Liver (tissue), 3 donors: Measurements from ENCODE around the gene CAMKMT.

Source experiments
- GABPA ChIP-seq, 2 donors: IDR thresholded peaks in 1 of 2; conservative IDR thresholded peaks in 1 of 2; 2 replicates each; pipeline ENCODE4 v1.6.1; 2016; ENCODE audit warnings: antibody characterized with exemption in 2 of 2, mild to moderate bottlenecking in 1 of 2, moderate library complexity in 1 of 2
- RAD21 ChIP-seq, 2 donors: IDR thresholded peaks; 2 replicates each; pipeline ENCODE4 v1.6.1; 2016; ENCODE audit warnings: antibody characterized with exemption in 2 of 2, mild to moderate bottlenecking in 2 of 2
- TAF1 ChIP-seq: conservative IDR thresholded peaks from 2 replicates; pipeline ENCODE4 v1.6.1; 2016; ENCODE audit warnings: antibody characterized with exemption, mild to moderate bottlenecking
- TF ChIP-seq, protein P1 (sequence below): fragments of 150-350 bp; IDR thresholded peaks from 2 replicates; pipeline ENCODE4 v1.5.1; 2017; ENCODE audit warnings: improper control_type of control experiment, low read depth, low read length; ENCODE audit not compliant: missing input control
- donor health status: healthy.
- donor health status: healthy.

DNA sequence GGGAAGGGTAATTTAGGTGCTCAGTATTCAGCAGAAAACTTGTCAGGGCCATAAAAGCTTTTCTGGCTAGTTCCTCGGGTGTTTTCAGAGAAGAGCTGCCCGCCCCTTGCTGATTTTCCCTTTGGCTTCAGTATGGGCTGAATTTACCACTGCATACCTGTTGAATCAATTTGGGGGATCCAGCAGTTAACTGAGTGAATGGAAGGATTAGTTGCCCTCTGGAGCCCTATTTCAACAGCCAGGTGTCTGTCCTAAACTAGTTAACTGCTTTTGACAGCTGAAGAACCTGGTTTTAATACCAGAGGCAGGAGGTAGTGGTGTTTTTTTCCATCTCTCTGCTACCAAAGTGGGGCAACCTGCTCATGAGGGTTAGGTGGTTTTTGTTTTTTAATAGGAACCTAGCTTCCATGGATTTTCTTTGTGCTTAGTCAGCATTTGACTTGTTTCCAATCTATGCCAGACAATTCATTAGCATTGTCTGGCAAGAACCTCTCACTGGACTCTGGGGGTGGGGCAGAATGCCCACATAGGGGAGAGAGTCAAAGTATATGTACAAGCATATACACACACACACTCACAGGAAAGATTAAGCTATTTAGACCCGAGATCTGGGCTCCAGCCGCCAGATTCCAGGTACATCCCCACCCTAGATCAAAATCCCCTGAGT lies 413.2 kb downstream of the CAMKMT start:
- TF ChIP-seq, protein P1, sequence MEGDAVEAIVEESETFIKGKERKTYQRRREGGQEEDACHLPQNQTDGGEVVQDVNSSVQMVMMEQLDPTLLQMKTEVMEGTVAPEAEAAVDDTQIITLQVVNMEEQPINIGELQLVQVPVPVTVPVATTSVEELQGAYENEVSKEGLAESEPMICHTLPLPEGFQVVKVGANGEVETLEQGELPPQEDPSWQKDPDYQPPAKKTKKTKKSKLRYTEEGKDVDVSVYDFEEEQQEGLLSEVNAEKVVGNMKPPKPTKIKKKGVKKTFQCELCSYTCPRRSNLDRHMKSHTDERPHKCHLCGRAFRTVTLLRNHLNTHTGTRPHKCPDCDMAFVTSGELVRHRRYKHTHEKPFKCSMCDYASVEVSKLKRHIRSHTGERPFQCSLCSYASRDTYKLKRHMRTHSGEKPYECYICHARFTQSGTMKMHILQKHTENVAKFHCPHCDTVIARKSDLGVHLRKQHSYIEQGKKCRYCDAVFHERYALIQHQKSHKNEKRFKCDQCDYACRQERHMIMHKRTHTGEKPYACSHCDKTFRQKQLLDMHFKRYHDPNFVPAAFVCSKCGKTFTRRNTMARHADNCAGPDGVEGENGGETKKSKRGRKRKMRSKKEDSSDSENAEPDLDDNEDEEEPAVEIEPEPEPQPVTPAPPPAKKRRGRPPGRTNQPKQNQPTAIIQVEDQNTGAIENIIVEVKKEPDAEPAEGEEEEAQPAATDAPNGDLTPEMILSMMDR = no peak
- TF ChIP-seq GABPA (IDR thresholded peaks at IDR 0.05 in 1 of 2, conservative IDR thresholded peaks at IDR 0.05 in 1 of 2) (no peak), RAD21 (IDR thresholded peaks at IDR 0.05) (no peak), TAF1 (no peak)
